Measurements from ENCODE around the gene SRR. TPM values are rescaled to one million over a fixed set of nuclear protein-coding genes. Genes with fewer than 3 reads are reported as not detected.
"Not testable (repeated sequence)": the region's sequence is repeated elsewhere in the genome, so short reads cannot be mapped to it uniquely, and the experiment has no call there.

The SRR gene
- total RNA-seq, 1 experiment from 2014 or later = 5.6 TPM

DNA sequence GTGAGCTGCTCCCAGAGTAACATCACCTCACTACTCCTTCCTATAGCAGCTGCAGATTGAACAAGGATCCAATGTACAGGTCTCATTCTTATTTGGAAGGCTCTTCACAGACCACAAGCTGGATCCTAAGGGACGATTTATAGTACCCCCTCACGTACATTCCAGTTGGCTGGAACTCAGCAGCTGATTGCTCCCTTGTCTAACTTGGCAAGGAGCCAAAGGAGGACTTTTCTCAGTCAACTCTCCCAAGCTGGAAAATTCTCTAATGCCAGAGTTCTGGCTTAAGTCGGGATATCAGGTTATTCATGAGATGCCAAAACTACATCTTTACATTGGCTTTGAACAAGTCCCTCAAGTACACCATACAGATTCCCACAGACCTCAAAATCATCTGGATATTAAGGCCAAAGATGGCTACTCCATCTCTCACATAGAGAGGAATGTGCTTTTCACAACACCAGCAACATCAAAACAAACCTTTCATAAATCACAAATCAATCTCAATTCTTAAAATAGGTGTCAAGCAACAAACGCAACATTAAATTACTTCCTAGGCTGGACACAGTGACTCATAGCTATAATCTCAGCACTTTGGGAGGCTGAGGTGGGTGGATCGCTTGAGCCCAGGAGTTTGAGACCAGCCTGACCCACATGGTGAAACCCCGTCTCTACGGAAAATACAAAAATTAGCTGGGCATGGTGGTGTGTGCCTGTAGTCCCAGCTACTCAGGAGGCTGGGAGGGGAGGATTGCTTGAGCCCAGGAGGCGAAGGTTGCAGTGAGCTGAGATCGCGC, 39.5 kb upstream of the SRR start:
- H2AFZ ChIP-seq (ENCODE audit: low read length) = no peak overlapping the region
- TF ChIP-seq, protein P1, sequence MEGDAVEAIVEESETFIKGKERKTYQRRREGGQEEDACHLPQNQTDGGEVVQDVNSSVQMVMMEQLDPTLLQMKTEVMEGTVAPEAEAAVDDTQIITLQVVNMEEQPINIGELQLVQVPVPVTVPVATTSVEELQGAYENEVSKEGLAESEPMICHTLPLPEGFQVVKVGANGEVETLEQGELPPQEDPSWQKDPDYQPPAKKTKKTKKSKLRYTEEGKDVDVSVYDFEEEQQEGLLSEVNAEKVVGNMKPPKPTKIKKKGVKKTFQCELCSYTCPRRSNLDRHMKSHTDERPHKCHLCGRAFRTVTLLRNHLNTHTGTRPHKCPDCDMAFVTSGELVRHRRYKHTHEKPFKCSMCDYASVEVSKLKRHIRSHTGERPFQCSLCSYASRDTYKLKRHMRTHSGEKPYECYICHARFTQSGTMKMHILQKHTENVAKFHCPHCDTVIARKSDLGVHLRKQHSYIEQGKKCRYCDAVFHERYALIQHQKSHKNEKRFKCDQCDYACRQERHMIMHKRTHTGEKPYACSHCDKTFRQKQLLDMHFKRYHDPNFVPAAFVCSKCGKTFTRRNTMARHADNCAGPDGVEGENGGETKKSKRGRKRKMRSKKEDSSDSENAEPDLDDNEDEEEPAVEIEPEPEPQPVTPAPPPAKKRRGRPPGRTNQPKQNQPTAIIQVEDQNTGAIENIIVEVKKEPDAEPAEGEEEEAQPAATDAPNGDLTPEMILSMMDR (conservative IDR thresholded peaks at IDR 0.05) = no peak
- no peak overlapping the region; a peak in 1 of 7 replicates for H3K27ac Mint-ChIP-seq
- H2BK12ac ChIP-seq (ENCODE audit: insufficient read length, low read depth, low read length) = no peak overlapping the region
- no peak overlapping the region for H4K8ac ChIP-seq (replicated peaks; ENCODE audit: insufficient read length, low read depth, low read length)
- H3T11ph ChIP-seq (ENCODE audit: low read length) = no peak overlapping the region
- H3K36me3 Mint-ChIP-seq (ENCODE audit: insufficient read depth in 1 of 3, low read depth in 3 of 3) = peaks cover 0 to 26% (median 0%) of the 10 kb centered on the region in 3 experiments; a peak in 2 of 7 replicates
- H3K79me2 ChIP-seq (ENCODE audit: insufficient read depth, low read length) = no peaks in the 10 kb centered on the region
- H4K91ac ChIP-seq (ENCODE audit: insufficient read length, low read depth, low read length) = no peak overlapping the region
- no peak overlapping the region for H3K23ac ChIP-seq (ENCODE audit: insufficient read length, low read depth, low read length)
- no peaks in the 10 kb centered on the region for H4K20me1 ChIP-seq (ENCODE audit: control insufficient read depth, insufficient read depth, insufficient read length)
- no peak overlapping the region for H2BK5ac ChIP-seq (ENCODE audit: insufficient read length, low read length)
- H3K27ac ChIP-seq (ENCODE audit: insufficient read length, low read depth, low read length) = no peak overlapping the region
- H3K18ac ChIP-seq (ENCODE audit: insufficient read length, low read depth, low read length) = no peak overlapping the region
- H3K4me1 Mint-ChIP-seq = no peaks in the 10 kb centered on the region
- H2AK5ac ChIP-seq (ENCODE audit: insufficient read length, low read length) = no peak overlapping the region
- H3K4me1 ChIP-seq (ENCODE audit: insufficient read depth, low read length) = no peaks in the 10 kb centered on the region
- no peaks in the 10 kb centered on the region for H3K23me2 ChIP-seq (ENCODE audit: insufficient read length, low read depth, low read length, poor library complexity, severe bottlenecking)
- H3K27me3 Mint-ChIP-seq (ENCODE audit: low read depth) = no peaks in the 10 kb centered on the region
- no peaks in the 10 kb centered on the region for H3K9me3 Mint-ChIP-seq
- no peak overlapping the region for H3K14ac ChIP-seq (ENCODE audit: insufficient read depth, low read length)
- WGBS (ENCODE audit: extremely low coverage, insufficient read length, low lambda C conversion rate) = 100% methylated on average over 1 of the region's 10 CpGs
- H3K79me1 ChIP-seq (ENCODE audit: insufficient read depth, low read depth, low read length, poor library complexity, severe bottlenecking) = no peaks in the 10 kb centered on the region
- no peak overlapping the region for H3K9ac ChIP-seq (ENCODE audit: extremely low read depth, insufficient read length, low read length)
- H4K5ac ChIP-seq (ENCODE audit: insufficient read length, low read depth, low read length) = no peak overlapping the region
- no peak overlapping the region for H2BK15ac ChIP-seq (ENCODE audit: low read depth, low read length)
- no peak overlapping the region for H3K4me3 Mint-ChIP-seq
- no peak overlapping the region for H3K56ac ChIP-seq (ENCODE audit: insufficient read length, low read depth, low read length)
- no peaks in the 10 kb centered on the region for H3K9me3 ChIP-seq (ENCODE audit: control insufficient read depth, low read depth, low read length)
- no peak overlapping the region for H2BK20ac ChIP-seq (ENCODE audit: low read depth, low read length, poor library complexity, severe bottlenecking)
- H2BK120ac ChIP-seq (ENCODE audit: low read depth, low read length, poor library complexity, severe bottlenecking) = no peak overlapping the region
- no peak overlapping the region for H3K4me2 ChIP-seq (ENCODE audit: insufficient read depth, insufficient read length, low read length)
- DNase-seq = no peak
- H3K4ac ChIP-seq (ENCODE audit: low read depth, low read length) = no peak overlapping the region
- H3K27me3 ChIP-seq (ENCODE audit: insufficient read depth, low read length) = no peaks in the 10 kb centered on the region

DNA sequence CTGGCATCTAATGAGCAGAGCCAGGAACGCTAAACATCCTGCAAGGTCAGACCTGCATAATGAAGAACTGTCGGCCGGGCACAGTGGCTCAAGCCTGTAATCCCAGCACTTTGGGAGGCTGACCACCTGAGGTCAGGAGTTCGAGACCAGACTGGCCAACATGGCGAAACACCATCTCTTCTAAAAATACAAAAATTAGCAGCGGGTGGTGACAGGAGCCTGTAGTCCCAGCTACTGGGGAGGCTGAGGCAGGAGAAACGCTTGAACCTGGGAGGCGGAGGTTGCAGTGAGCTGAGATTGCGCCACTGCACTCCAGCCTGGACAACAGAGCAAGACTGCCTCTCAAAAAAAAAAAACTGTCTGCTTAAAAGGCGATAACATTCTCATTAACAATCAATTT, 38.6 kb upstream of the SRR start:
- H4K91ac ChIP-seq (ENCODE audit: insufficient read length, low read depth, low read length); H4K5ac ChIP-seq (ENCODE audit: insufficient read length, low read depth, low read length); H3K4me3 Mint-ChIP-seq; H3K27ac Mint-ChIP-seq; H3K4me2 ChIP-seq (ENCODE audit: insufficient read depth, insufficient read length, low read length); H2BK12ac ChIP-seq (ENCODE audit: insufficient read length, low read depth, low read length); H3T11ph ChIP-seq (ENCODE audit: low read length); H3K9ac ChIP-seq (ENCODE audit: extremely low read depth, insufficient read length, low read length); H2AFZ ChIP-seq (ENCODE audit: low read length); H3K27ac ChIP-seq (ENCODE audit: insufficient read length, low read depth, low read length); H3K14ac ChIP-seq (ENCODE audit: insufficient read depth, low read length); H4K20me1 ChIP-seq (ENCODE audit: control insufficient read depth, insufficient read depth, insufficient read length); H3K27me3 Mint-ChIP-seq (ENCODE audit: low read depth); H3K27me3 ChIP-seq (ENCODE audit: insufficient read depth, low read length); H2AK5ac ChIP-seq (ENCODE audit: insufficient read length, low read length); H2BK20ac ChIP-seq (ENCODE audit: low read depth, low read length, poor library complexity, severe bottlenecking); H3K9me3 ChIP-seq (ENCODE audit: control insufficient read depth, low read depth, low read length); H3K79me1 ChIP-seq (ENCODE audit: insufficient read depth, low read depth, low read length, poor library complexity, severe bottlenecking); H2BK5ac ChIP-seq (ENCODE audit: insufficient read length, low read length); H2BK15ac ChIP-seq (ENCODE audit: low read depth, low read length); H3K9me3 Mint-ChIP-seq; H3K23ac ChIP-seq (ENCODE audit: insufficient read length, low read depth, low read length); H3K23me2 ChIP-seq (ENCODE audit: insufficient read length, low read depth, low read length, poor library complexity, severe bottlenecking); H3K79me2 ChIP-seq (ENCODE audit: insufficient read depth, low read length); H3K4me1 ChIP-seq (ENCODE audit: insufficient read depth, low read length); H4K8ac ChIP-seq (replicated peaks; ENCODE audit: insufficient read length, low read depth, low read length); H2BK120ac ChIP-seq (ENCODE audit: low read depth, low read length, poor library complexity, severe bottlenecking); H3K4me1 Mint-ChIP-seq; H3K18ac ChIP-seq (ENCODE audit: insufficient read length, low read depth, low read length); H3K56ac ChIP-seq (ENCODE audit: insufficient read length, low read depth, low read length); DNase-seq; H3K4ac ChIP-seq (ENCODE audit: low read depth, low read length): not testable (repeated sequence)
- peaks cover 0 to 27% (median 4%) of the 10 kb centered on the region in 3 experiments; a peak in 3 of 7 replicates for H3K36me3 Mint-ChIP-seq (ENCODE audit: insufficient read depth in 1 of 3, low read depth in 3 of 3)
- WGBS (ENCODE audit: extremely low coverage, insufficient read length, low lambda C conversion rate) = no CpG with 5 or more reads among the region's 10 CpGs

All from H9 (cell line).